BE2C (cell line): Measurements from ENCODE around the gene PDE8A.

Experiments
- DNase-seq: peaks from one replicate; pipeline ENCODE4 v3.0.0-alpha.2; 2020
- H3K27me3 ChIP-seq: fragments of 250-450 bp; sonication (Bioruptor Pico); 2 replicates; pipeline ENCODE4 v1.5.1; 2020; ENCODE audit warnings: mild to moderate bottlenecking
- H3K36me3 ChIP-seq: fragments of 250-450 bp; sonication (Bioruptor Pico); 2 replicates; pipeline ENCODE4 v1.5.1; 2020; ENCODE audit warnings: mild to moderate bottlenecking
- H3K4me1 ChIP-seq: fragments of 250-450 bp; sonication (Bioruptor Pico); 2 replicates; pipeline ENCODE4 v1.5.1; 2020
- H3K4me3 ChIP-seq: 2 replicates; pipeline ENCODE4 v1.5.1; 2011; ENCODE audit warnings: low read depth, low read length
- H3K9me3 ChIP-seq: fragments of 250-450 bp; sonication (Bioruptor Pico); 2 replicates; pipeline ENCODE4 v1.5.1; 2020
- CTCF ChIP-seq: IDR thresholded peaks from 2 replicates; pipeline ENCODE4 v1.5.1; 2012; ENCODE audit warnings: mild to moderate bottlenecking, low read depth, low read length

PDE8A gene

GRCh38 chr15:85162237-85162636, 180.6 kb downstream of the PDE8A start:
- no peak for DNase-seq
- no peaks in the 10 kb centered on the region for H3K4me1 ChIP-seq
- H3K27me3 ChIP-seq: no peaks in the 10 kb centered on the region
- H3K4me3 ChIP-seq: no peak overlapping the region
- no peak for TF ChIP-seq CTCF
- H3K9me3 ChIP-seq: no peaks in the 10 kb centered on the region
- no peaks in the 10 kb centered on the region for H3K36me3 ChIP-seq

- Histone ChIP-seq H3K4me3 (no peak overlapping the region), H3K36me3 (no peaks in the 10 kb centered on the region), H3K9me3 (no peaks in the 10 kb centered on the region), H3K4me1 (no peaks in the 10 kb centered on the region), H3K27me3 (no peaks in the 10 kb centered on the region; the same call in 1 of the 2 replicates)
- no peak for TF ChIP-seq CTCF
- DNase-seq: no peak
Observed at GRCh38 chr15:85164841-85165466, 183.3 kb downstream of the PDE8A start.

GRCh38 chr15:85167568-85167967, 185.9 kb downstream of the PDE8A start:
- Histone ChIP-seq H3K4me1 (no peaks in the 10 kb centered on the region), H3K4me3 (no peak overlapping the region), H3K9me3 (no peaks in the 10 kb centered on the region), H3K27me3 (no peaks in the 10 kb centered on the region; the same call in 1 of the 2 replicates), H3K36me3 (no peaks in the 10 kb centered on the region)
- TF ChIP-seq CTCF: no peak
- no peak for DNase-seq

- no peaks in the 10 kb centered on the region for H3K4me1 ChIP-seq
- DNase-seq: peak; percentile 29
- H3K36me3 ChIP-seq: no peaks in the 10 kb centered on the region
- peak; percentile 66 for TF ChIP-seq CTCF
- no peak overlapping the region for H3K4me3 ChIP-seq
- H3K27me3 ChIP-seq: no peaks in the 10 kb centered on the region; the same call in 1 of the 2 replicates
- no peaks in the 10 kb centered on the region for H3K9me3 ChIP-seq
Observed at GRCh38 chr15:85168642-85169173, 187.1 kb downstream of the PDE8A start.

- DNase-seq: no peak
Observed at GRCh38 chr15:85171736-85172135, 190.1 kb downstream of the PDE8A start.

More at GRCh38 chr15:85171736-85172135, 190.1 kb downstream of the PDE8A start:
- Histone ChIP-seq H3K4me3 (no peak overlapping the region), H3K9me3 (no peaks in the 10 kb centered on the region), H3K36me3 (no peaks in the 10 kb centered on the region), H3K4me1 (no peaks in the 10 kb centered on the region), H3K27me3 (no peaks in the 10 kb centered on the region; the same call in 1 of the 2 replicates)
- TF ChIP-seq CTCF: no peak
